Mucosa of descending colon (tissue), 3 donors: ENCODE measurements around the gene FBN2. TPM values are rescaled to one million over a fixed set of nuclear protein-coding genes. Genes with fewer than 3 reads are reported as not detected.
"Not testable (repeated sequence)": the region's sequence is repeated elsewhere in the genome, so short reads cannot be mapped to it uniquely, and the experiment has no call there.

Experiments used
- ATAC-seq: fragments of 200-7000 bp; cut with Tn5 transposase; one replicate; pipeline ENCODE4 v1.9.1; 2020; ENCODE audit warnings: mild to moderate bottlenecking, moderate library complexity
- DNase-seq, 3 donors: peaks; one replicate each; pipeline ENCODE4 v3.0.0-alpha.2; 2020
- H3K36me3 ChIP-seq: fragments of 200-600 bp; one replicate; pipeline ENCODE4 v1.8.0; 2021; ENCODE audit warnings: low read depth, mild to moderate bottlenecking
- H3K4me1 ChIP-seq: fragments of 200-600 bp; one replicate; pipeline ENCODE4 v1.8.0; 2021; ENCODE audit warnings: low read depth, mild to moderate bottlenecking
- H3K4me3 ChIP-seq: fragments of 200-600 bp; one replicate; pipeline ENCODE4 v1.8.0; 2021; ENCODE audit warnings: mild to moderate bottlenecking
- H3K9me3 ChIP-seq: fragments of 200-600 bp; one replicate; pipeline ENCODE4 v1.8.0; 2021; ENCODE audit warnings: mild to moderate bottlenecking
- intact Hi-C, 2 donors: fragments of 100-400 bp; cut with DNase I in 1 of 2; cut with micrococcal nuclease in 1 of 2; formaldehyde crosslinking; loops; one replicate each; pipeline versions ENCODE4 v1.11.0 to v1.11.1; 2022; cut with DNase I, micrococcal nuclease
- total RNA-seq, 3 donors: library from RNA; stranded (reverse); fragmentation: NEBNext Ultra II Directional in 2 of 3; extraction: Animal tissue kit (Norgen Biotek cat#: 25700) in 2 of 3; gene quantifications; one replicate each; pipeline versions ENCODE4 v1.2.1 to v1.2.4, GENCODE V29; 2021 to 2023
- TF ChIP-seq, protein P1 (sequence below): fragments of 200-600 bp; IDR thresholded peaks from one replicate; pipeline ENCODE4 v1.8.0; 2022; ENCODE audit warnings: antibody characterized with exemption, mild to moderate bottlenecking
- donor health status: DM: no; HTN: no; CAD: no; lungs with moderate emphysema.
- donor health status: DM: no; HTN: no; CAD: no.
- donor health status: DM: no; HTN: yes; CAD: no.

The FBN2 gene
- total RNA-seq, 3 donors from 2014 or later: 1.0 to 5.8 (median 1.6) TPM

DNA sequence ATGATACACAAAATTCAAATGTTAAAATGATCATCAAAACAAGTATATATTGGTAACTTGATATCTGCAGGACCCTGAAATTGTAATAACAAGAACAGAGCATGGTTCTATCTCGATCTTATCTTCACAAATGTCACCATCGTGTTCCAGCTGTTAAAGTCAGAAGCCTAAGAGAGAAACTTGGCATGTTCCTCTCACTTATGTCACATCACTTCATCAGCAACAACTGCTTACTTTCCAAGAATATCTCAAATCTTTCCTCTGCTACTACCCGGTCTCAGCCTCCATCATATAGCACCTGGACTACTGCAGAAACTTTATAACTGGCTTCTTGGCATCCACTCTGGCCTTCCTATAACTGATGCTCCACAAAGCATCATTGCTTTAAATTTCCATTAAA, 84.9 kb downstream of the FBN2 start:
- Histone ChIP-seq H3K4me3 (no peak overlapping the region), H3K36me3 (no peaks in the 10 kb centered on the region), H3K4me1 (no peaks in the 10 kb centered on the region), H3K9me3 (peaks cover 4% of the 10 kb centered on the region)
- TF ChIP-seq, protein P1, sequence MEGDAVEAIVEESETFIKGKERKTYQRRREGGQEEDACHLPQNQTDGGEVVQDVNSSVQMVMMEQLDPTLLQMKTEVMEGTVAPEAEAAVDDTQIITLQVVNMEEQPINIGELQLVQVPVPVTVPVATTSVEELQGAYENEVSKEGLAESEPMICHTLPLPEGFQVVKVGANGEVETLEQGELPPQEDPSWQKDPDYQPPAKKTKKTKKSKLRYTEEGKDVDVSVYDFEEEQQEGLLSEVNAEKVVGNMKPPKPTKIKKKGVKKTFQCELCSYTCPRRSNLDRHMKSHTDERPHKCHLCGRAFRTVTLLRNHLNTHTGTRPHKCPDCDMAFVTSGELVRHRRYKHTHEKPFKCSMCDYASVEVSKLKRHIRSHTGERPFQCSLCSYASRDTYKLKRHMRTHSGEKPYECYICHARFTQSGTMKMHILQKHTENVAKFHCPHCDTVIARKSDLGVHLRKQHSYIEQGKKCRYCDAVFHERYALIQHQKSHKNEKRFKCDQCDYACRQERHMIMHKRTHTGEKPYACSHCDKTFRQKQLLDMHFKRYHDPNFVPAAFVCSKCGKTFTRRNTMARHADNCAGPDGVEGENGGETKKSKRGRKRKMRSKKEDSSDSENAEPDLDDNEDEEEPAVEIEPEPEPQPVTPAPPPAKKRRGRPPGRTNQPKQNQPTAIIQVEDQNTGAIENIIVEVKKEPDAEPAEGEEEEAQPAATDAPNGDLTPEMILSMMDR: no peak
- DNase-seq (no peak), ATAC-seq (no peak)
- intact Hi-C loops: no loop called here

DNA sequence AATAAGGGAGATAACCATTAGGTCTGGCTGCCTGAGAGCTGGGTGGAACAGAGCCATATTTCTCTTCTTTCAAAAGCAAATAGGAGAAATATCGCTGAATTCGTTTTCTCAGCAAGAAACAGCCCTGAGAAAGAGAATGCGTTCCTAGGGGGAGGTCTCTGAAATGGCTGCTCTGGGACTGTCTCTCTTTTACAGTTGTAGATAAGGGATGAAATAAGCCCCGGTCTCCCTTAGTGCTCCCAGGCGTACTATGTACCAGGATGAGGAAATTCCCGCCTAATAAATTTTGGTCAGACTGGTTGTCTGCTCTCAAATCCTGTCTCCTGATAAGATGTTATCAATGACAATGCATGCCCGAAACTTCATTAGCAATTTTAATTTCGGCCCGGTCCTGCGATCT, 90.8 kb downstream of the FBN2 start:
- H3K4me3 ChIP-seq, DNase-seq, ATAC-seq, intact Hi-C loops, H3K36me3 ChIP-seq, H3K4me1 ChIP-seq: not testable (repeated sequence)
- peaks cover 18% of the 10 kb centered on the region for H3K9me3 ChIP-seq

DNA sequence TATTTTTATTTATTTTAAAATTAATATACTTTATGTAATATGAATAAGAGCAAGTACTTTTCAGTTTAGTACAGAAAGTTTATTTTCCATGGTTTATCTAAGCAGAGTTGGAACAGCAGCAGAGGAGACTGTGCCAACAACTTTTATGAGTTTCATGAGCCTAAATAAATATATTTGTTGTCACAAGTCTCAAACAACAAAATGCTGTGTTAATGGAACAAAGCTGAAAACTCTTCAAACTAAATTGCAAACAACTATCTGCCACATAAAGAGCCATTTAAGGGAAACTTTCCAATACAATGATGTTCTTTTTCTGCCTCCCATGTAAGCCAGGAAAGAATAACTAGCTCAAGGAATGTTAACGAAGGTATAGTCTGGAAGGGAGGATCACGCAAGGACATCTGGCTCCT, 96.1 kb downstream of the FBN2 start:
- TF ChIP-seq, protein P1: no peak
- DNase-seq (no peak), ATAC-seq (no peak)
- Histone ChIP-seq H3K9me3 (peaks cover 2% of the 10 kb centered on the region), H3K4me1 (no peaks in the 10 kb centered on the region), H3K4me3 (no peak overlapping the region), H3K36me3 (no peaks in the 10 kb centered on the region)
- intact Hi-C loops: no loop called here

DNA sequence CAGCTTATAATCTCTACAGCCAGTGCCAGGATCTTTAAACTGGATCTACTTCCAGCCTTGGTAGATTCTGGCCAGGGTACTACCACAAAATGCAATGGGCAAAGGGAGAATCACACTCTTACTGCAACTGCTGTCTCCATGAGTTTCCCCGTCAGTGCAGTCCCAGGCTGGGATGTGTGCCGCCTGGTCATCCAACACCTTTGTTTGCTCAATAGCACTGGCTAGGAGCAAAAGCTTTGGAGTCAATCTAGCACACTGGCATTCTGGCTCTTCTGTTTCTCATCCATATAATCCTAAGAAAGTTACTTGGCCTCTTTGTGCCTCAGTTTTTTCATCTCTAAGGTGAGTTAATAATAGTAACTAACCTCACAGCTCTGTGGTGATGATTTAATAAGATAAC, 96.9 kb downstream of the FBN2 start:
- Histone ChIP-seq H3K4me1 (no peaks in the 10 kb centered on the region), H3K9me3 (no peaks in the 10 kb centered on the region), H3K4me3 (no peak overlapping the region), H3K36me3 (no peaks in the 10 kb centered on the region)
- ATAC-seq: no peak
- TF ChIP-seq, protein P1: no peak
- intact Hi-C loops: no loop called here
- DNase-seq: no peak

DNA sequence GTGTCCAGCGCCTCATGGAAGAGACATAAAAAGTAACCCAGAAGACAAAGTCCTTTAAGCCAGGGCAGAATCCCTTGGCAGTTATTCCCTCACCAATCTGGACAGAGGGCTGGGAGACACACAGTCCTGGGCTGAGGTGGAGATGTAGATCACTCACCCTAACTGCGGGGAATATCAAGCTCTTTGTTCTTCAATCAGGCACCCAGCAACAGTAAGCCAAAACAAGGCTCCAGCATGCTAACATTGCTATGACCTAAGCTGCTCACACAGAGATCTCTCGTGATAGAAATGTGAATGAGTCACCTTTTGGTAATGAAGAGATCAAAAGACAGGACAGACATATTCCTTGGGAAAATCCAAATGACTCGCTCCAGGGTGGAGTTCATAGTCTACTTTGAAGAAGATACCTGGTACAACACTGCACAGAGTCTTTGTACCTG, 101.3 kb downstream of the FBN2 start:
- TF ChIP-seq, protein P1: no peak
- Histone ChIP-seq H3K9me3 (no peaks in the 10 kb centered on the region), H3K4me1 (no peaks in the 10 kb centered on the region), H3K36me3 (no peaks in the 10 kb centered on the region), H3K4me3 (no peak overlapping the region)
- ATAC-seq: no peak
- intact Hi-C loops: no loop called here
- no peak for DNase-seq

DNA sequence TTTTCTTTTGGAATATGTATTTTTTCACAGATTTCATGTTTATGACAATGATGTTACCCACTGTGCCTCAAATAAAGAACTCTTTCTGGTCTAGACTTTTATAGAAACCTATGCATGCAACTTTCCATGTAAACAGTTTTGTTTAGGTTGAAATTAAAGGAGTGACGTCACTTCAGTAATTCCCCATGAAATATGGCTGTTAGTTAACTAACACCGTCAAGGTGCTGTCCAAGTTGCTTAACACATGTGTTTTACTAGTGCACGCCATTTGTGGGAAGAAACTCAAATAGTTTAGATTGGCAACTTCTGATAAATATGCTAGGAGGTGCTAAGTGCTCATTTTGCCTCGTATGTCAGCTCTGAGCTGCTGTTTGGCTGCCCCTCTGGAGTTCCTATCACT, 102.2 kb downstream of the FBN2 start:
- Histone ChIP-seq H3K4me3 (no peak overlapping the region), H3K36me3 (no peaks in the 10 kb centered on the region), H3K4me1 (no peaks in the 10 kb centered on the region), H3K9me3 (no peaks in the 10 kb centered on the region)
- ATAC-seq (no peak), DNase-seq (no peak)
- TF ChIP-seq, protein P1: no peak
- intact Hi-C loops: no loop called here
